ENCODE results near the gene PLA2G6. TPM values are rescaled to one million over a fixed set of nuclear protein-coding genes. Genes with fewer than 3 reads are reported as not detected.

PLA2G6 gene
- total RNA-seq, 4 donors from 2014 or later = 46.0 to 88.4 (median 64.8) TPM

DNA sequence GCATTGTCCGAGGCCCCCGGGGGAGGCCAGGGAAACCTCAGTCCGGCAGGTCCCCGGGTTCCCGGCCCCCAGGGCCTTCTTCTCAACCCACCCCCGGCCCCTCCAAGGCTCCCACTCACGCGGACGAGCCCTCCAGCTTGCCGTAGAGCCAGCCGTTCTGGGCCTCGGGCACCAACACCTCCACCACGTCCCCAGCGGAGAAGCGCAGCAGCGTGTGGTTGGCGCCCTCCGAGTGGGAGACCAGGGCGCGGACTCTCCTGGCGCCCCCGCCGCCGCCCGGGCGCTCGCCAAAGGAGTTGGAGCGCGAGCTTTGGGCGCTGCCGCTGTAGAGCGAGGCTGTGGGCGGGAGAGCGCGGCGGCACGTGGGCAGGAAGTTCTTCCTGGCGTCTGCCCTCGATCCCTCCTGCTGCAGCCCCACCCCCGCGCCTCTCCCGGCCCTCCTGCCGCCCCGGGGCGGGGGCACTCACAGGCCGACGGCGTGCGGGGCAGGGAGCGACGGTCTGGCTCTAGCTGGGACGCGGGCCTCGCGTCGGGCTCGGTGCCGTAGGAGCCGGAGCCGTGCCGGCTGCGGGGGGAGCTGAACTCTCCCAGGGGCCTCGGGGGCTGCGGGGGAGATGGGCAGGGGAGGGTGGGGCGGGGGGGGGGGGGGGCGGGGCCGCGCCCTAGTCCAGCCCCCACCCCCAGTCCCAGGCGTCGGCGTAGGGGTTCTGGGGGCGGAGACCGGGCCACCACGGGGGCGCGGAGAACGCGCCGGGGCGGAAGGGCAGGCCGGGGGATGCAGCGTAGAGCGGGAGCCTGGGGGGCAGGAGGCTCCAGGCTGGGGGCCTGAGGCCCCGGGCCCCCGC lies 92.8 kb downstream of the PLA2G6 start:
- no peak overlapping the region for H3K4me3 ChIP-seq (ENCODE audit: low read depth, poor library complexity, severe bottlenecking)
- intact Hi-C loops (cut with DNase I; ENCODE audit: low total_unique reads) = no loop called here
- 10 to 14% methylated on average over 10 to 34 of the region's 85 CpGs for WGBS, 2 donors
- no peak for DNase-seq (ENCODE audit: low spot score in 2 of 2)
- TF ChIP-seq, protein P1, sequence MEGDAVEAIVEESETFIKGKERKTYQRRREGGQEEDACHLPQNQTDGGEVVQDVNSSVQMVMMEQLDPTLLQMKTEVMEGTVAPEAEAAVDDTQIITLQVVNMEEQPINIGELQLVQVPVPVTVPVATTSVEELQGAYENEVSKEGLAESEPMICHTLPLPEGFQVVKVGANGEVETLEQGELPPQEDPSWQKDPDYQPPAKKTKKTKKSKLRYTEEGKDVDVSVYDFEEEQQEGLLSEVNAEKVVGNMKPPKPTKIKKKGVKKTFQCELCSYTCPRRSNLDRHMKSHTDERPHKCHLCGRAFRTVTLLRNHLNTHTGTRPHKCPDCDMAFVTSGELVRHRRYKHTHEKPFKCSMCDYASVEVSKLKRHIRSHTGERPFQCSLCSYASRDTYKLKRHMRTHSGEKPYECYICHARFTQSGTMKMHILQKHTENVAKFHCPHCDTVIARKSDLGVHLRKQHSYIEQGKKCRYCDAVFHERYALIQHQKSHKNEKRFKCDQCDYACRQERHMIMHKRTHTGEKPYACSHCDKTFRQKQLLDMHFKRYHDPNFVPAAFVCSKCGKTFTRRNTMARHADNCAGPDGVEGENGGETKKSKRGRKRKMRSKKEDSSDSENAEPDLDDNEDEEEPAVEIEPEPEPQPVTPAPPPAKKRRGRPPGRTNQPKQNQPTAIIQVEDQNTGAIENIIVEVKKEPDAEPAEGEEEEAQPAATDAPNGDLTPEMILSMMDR (IDR thresholded peaks at IDR 0.05) = no peak
- no peak for TF ChIP-seq POLR2A (IDR thresholded peaks at IDR 0.05)

DNA sequence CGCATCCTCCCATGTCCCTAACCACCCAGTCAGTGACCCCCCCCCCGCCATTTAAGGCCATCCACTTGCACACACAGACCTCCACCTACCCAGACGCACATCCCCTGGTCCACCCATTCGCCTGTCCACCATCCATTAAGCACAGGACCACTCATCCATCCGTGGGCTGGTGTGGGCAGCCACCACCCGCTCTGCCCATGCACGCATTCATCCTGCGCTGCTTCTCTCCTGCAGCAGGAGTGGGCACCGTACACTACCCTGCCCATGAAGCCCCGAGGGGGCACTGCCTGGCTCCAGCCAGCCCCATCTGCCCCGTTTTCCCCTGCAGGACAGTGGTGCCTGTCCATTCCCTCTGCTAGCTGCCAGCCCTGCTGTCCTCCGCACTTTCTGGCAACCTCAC lies 93.8 kb downstream of the PLA2G6 start:
- TF ChIP-seq, protein P1 (IDR thresholded peaks at IDR 0.05) = no peak
- no peak for TF ChIP-seq POLR2A (IDR thresholded peaks at IDR 0.05)
- no peak for DNase-seq (ENCODE audit: low spot score in 2 of 2)
- intact Hi-C loops (cut with DNase I; ENCODE audit: low total_unique reads) = no loop called here
- H3K4me3 ChIP-seq (ENCODE audit: low read depth, poor library complexity, severe bottlenecking) = no peak overlapping the region
- WGBS, 2 donors = 91 to 94% methylated on average over 12 of the region's 12 CpGs

DNA sequence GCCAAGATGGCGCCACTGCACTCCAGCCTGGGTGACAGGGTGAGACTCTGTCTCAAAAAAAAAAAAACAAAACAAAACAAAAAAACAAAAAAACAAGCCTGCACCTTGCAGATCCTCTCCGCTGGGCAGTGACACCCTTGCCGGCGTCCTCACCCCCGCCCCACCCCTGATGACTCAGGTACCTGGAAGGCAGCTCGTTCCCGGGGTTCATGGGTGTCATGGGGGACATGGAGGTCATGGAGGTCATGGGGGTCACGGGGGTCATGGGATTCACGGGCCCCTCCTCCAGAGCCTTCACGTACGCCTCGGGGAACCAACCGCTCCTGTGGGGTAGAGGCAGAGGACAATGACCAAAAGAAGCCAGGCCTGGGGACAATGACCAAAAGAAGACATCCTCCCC lies 94.7 kb downstream of the PLA2G6 start:
- TF ChIP-seq, protein P1 (IDR thresholded peaks at IDR 0.05) = no peak
- TF ChIP-seq POLR2A (IDR thresholded peaks at IDR 0.05) = no peak
- intact Hi-C loops (cut with DNase I; ENCODE audit: low total_unique reads) = no loop called here
- no peak overlapping the region for H3K4me3 ChIP-seq (ENCODE audit: low read depth, poor library complexity, severe bottlenecking)
- WGBS, 2 donors = 78 to 84% methylated on average over 13 of the region's 13 CpGs
- no peak for DNase-seq (ENCODE audit: low spot score in 2 of 2)

DNA sequence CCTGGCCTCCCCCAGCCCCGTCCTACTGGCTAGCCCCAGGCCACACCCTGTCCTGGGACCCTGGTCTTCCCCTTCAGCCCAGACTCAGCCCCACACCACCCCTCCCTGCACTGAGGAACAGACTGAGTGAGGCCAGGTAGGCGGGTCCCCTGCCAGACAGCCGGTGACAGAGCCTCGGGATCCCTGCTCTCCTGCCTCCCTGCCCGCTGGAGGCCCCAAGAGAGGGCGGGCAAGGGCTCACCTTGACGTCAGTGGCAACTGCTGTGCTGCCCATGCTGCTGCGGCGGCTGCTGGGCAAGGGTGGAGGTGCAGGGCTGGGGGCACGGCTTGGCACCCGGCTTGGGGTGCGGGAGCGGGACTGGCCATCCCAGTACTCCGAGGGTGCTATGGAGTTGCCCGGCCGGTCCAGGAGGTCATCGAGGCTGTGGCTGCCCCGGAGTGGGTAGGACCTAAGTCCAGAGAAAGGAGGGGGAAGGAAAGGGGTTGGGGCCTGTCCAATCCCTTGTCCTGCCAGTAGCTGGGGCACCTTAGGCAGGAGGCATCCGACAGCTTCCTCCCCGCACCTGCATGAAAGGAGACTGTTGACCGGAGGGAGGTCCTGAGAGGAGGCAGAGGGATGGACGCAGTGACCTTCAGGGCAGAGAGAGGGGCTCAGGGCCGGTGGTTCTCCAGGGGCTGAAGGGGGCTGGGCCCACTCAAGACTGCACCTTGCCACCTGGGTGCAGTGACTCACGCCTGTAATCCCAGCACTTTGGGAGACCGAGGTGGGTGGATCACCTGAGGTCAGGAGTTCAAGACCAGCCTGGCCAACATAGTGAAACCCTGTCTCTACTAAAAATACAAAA lies 95.4 kb downstream of the PLA2G6 start:
- H3K4me3 ChIP-seq (ENCODE audit: low read depth, poor library complexity, severe bottlenecking) = no peak overlapping the region
- intact Hi-C loops (cut with DNase I; ENCODE audit: low total_unique reads) = no loop called here
- WGBS, 2 donors = 87 to 90% methylated on average over 23 to 24 of the region's 25 CpGs
- DNase-seq (ENCODE audit: low spot score in 2 of 2) = no peak
- TF ChIP-seq POLR2A (IDR thresholded peaks at IDR 0.05) = no peak

DNA sequence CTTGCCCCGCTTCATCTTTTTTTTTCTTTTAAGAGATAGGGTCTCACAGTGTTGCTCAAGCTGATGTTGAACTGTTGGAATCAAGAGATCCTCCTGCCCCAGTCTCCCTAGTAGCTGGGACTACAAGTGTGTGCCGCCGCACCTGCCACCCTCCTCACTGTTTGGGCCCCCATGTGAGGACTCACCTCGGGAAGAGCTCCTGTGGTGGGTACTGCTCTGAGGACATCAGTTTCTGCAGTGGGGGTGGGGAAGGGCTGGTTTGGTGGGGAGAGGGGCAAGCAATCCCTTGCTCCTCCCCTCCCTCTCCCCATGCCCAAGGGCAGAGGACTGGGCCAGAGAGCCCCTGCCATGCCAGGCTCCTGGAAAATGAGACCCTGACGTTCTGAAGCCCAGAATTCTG lies 96.1 kb downstream of the PLA2G6 start:
- DNase-seq (ENCODE audit: low spot score in 2 of 2) = no peak
- intact Hi-C loops (cut with DNase I; ENCODE audit: low total_unique reads) = no loop called here
- WGBS, 2 donors = 60 to 74% methylated on average over 4 to 5 of the region's 5 CpGs
- no peak overlapping the region for H3K4me3 ChIP-seq (ENCODE audit: low read depth, poor library complexity, severe bottlenecking)
- no peak for TF ChIP-seq POLR2A (IDR thresholded peaks at IDR 0.05)
- TF ChIP-seq, protein P1 (IDR thresholded peaks at IDR 0.05) = no peak

DNA sequence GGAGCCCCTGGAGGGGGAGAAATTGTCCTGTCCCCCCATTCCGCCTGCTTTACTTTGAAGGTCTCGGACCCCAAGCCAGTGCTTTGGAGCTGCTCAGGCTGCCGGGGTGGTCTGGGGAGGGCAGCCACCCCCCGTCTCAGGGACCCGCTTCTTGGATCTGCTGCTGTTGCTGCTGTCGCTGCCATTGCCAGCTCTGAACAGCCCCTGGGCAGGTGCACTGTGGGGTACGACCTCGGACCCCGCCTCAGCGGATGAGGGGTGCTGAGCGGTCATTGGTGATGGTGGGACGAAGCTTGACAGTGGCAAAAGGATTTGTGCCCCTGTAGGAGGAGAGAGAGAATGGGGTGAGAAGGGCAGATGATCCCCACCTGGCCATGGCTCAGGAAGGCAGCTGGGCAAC lies 96.6 kb downstream of the PLA2G6 start:
- intact Hi-C loops (cut with DNase I; ENCODE audit: low total_unique reads) = no loop called here
- TF ChIP-seq, protein P1 (IDR thresholded peaks at IDR 0.05) = no peak
- no peak for TF ChIP-seq POLR2A (IDR thresholded peaks at IDR 0.05)
- no peak for DNase-seq (ENCODE audit: low spot score in 2 of 2)
- no peak overlapping the region for H3K4me3 ChIP-seq (ENCODE audit: low read depth, poor library complexity, severe bottlenecking)
- 93 to 94% methylated on average over 12 of the region's 12 CpGs for WGBS, 2 donors

All from lower leg skin (tissue), 4 donors.